ENCODE measurements around the gene PPM1H. TPM values are rescaled to one million over a fixed set of nuclear protein-coding genes. Genes with fewer than 3 reads are reported as not detected.
"Not testable (repeated sequence)": the region's sequence is repeated elsewhere in the genome, so short reads cannot be mapped to it uniquely, and the experiment has no call there.

Gene PPM1H
- polyA plus RNA-seq, 1 of the 3 experiments (the other 2 are of a cell fraction): 0.13 TPM

DNA sequence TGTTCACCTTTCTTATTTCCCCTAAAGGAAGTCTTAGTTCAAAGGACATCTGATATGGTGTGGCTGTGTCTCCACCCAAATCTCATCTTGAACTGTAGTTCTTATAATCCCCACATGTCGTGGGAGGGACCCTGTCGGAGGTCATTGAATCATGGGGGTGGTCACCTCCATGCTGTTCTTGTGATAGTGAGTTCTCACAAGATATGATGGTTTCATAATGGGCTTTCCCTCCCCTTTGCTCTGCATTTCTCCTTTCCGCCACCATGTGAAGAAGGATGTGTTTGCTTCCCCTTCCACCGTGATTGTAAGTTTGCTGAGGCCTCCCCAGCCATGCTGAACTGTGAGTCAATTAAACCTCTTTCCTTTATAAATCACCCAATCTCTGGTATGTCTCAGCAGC lies 123.5 kb downstream of the PPM1H start:
- POLR2A ChIA-PET; H3K4me3 ChIP-seq (ENCODE audit: low read depth in 2 of 2, low read length in 1 of 2); H4K20me1 ChIP-seq (ENCODE audit: insufficient read depth); H3K4me2 ChIP-seq; H3K9ac ChIP-seq; H3K27me3 ChIP-seq (ENCODE audit: insufficient read depth); DNase-seq; H3K27ac ChIP-seq (ENCODE audit: low read depth in 2 of 2, low read length in 1 of 2); H3K4me1 ChIP-seq (ENCODE audit: control insufficient read depth in 1 of 2, insufficient read depth in 2 of 2, low read depth in 1 of 2, low read length in 1 of 2); H3K36me3 ChIP-seq (replicated peaks in 1 of 2; ENCODE audit: control insufficient read depth in 1 of 2, insufficient read depth in 2 of 2, low read length in 1 of 2); H2AFZ ChIP-seq (ENCODE audit: low read depth); H3F3A ChIP-seq (replicated peaks; ENCODE audit: insufficient read depth); H3K9me3 ChIP-seq; H3K79me2 ChIP-seq (ENCODE audit: insufficient read depth); H3K9me2 ChIP-seq: not testable (repeated sequence)
- WGBS (ENCODE audit: low lambda C conversion rate): 86% methylated on average over 4 of the region's 4 CpGs
- CTCF ChIA-PET: interaction anchor here (0.6 to 6.0 kb wide), 4 partner anchors 11 to 375 kb away, joined by 3 to 68 read pairs (median 30); no protein-coding TSS in a partner anchor

DNA sequence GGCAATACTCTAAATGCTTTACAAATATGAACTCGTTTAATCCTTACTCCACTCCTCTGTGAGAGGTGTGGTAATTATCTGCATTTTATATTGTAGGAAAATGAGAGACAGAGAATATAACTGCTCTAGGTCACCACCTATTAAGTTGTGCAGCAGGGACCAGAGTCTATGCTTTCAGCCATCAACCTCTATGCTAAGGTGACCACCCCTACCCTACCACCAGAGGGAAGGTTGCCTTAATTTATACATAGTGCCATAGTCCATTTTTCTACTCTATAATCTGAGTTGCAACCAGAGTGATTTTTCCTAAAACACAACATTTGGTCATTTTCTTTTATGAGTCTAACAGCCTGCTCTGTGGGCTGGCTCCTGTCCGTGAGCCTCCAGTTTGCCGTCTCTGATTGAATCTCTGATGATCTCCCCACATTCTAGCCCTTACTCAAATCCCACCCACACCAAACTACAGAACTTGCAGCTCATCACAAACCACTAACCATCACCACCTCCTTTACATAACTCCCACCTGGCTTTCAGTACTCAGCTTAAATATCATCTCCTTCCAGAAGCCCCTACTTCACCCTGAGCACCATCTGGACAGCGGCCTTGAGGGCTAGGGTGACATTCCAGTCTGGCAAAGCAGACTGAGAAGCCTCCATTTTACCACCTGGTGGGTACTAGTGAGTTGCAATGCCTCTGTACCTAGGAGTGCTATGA lies 126.6 kb downstream of the PPM1H start:
- no peak for DNase-seq
- H3K36me3 ChIP-seq (replicated peaks in 1 of 2; ENCODE audit: control insufficient read depth in 1 of 2, insufficient read depth in 2 of 2, low read length in 1 of 2): no peaks in the 10 kb centered on the region
- no peak overlapping the region for H3K9ac ChIP-seq
- ChIA-PET CTCF (interaction anchor here (1.5 to 6.0 kb wide), 3 partner anchors 9 to 372 kb away, joined by 4 to 55 read pairs (median 6); no protein-coding TSS in a partner anchor), POLR2A (no interaction called here)
- peaks cover 0 to 3% of the 10 kb centered on the region in 2 experiments; a peak in 2 of 4 replicates for H3K4me1 ChIP-seq (ENCODE audit: control insufficient read depth in 1 of 2, insufficient read depth in 2 of 2, low read depth in 1 of 2, low read length in 1 of 2)
- no peaks in the 10 kb centered on the region for H3K9me3 ChIP-seq
- no peaks in the 10 kb centered on the region for H3K79me2 ChIP-seq (ENCODE audit: insufficient read depth)
- no peak overlapping the region for H2AFZ ChIP-seq (ENCODE audit: low read depth)
- H3F3A ChIP-seq (replicated peaks; ENCODE audit: insufficient read depth): no peaks in the 10 kb centered on the region
- no peaks in the 10 kb centered on the region for H3K27me3 ChIP-seq (ENCODE audit: insufficient read depth)
- no peaks in the 10 kb centered on the region for H4K20me1 ChIP-seq (ENCODE audit: insufficient read depth)
- WGBS (ENCODE audit: low lambda C conversion rate): 63% methylated on average over 4 of the region's 4 CpGs
- H3K27ac ChIP-seq (ENCODE audit: low read depth in 2 of 2, low read length in 1 of 2): no peak overlapping the region
- no peak for TF ChIP-seq POLR2AphosphoS5 (IDR thresholded peaks at IDR 0.05; ENCODE audit: low read depth, low read length)
- TF ChIP-seq GABPA (IDR thresholded peaks at IDR 0.05; ENCODE audit: low read depth): no peak
- TF ChIP-seq RXRA (IDR thresholded peaks at IDR 0.05; ENCODE audit: borderline replicate concordance, low read depth): no peak
- no peak for TF ChIP-seq FOXJ3 (CRISPR knock-in tag; IDR thresholded peaks at IDR 0.05)
- TF ChIP-seq NFIC (IDR thresholded peaks at IDR 0.05; ENCODE audit: borderline replicate concordance): no peak
- TF ChIP-seq NRF1 (IDR thresholded peaks at IDR 0.05; ENCODE audit: low read depth, low read length): no peak
- no peak for TF ChIP-seq IRF3 (IDR thresholded peaks at IDR 0.05; ENCODE audit: low read depth, low read length)
- TF ChIP-seq, protein P1, sequence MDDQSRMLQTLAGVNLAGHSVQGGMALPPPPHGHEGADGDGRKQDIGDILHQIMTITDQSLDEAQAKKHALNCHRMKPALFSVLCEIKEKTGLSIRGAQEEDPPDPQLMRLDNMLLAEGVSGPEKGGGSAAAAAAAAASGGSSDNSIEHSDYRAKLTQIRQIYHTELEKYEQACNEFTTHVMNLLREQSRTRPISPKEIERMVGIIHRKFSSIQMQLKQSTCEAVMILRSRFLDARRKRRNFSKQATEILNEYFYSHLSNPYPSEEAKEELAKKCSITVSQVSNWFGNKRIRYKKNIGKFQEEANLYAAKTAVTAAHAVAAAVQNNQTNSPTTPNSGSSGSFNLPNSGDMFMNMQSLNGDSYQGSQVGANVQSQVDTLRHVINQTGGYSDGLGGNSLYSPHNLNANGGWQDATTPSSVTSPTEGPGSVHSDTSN (IDR thresholded peaks at IDR 0.05): no peak
- H3K4me3 ChIP-seq (ENCODE audit: low read depth in 2 of 2, low read length in 1 of 2): no peak overlapping the region
- H3K4me2 ChIP-seq: no peak overlapping the region
- no peaks in the 10 kb centered on the region for H3K9me2 ChIP-seq

DNA sequence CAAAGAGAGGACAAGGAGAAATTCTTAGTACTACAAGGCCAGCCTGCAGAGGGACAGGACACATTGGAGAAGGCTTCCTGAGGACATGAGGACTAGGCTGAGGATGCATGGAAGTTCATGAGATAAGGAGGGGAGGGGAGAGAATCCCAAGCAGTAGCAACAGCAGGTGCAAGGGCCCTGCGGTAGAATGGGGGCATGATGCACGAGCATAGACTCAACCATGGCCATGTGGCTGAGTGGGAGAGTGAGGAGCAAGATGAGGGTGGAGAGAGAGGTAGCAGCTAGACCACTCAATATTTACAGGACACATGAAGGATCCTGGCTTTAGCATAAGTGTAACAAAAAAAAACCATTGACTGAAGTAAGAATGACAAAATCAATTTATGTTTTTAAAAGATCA lies 128.1 kb downstream of the PPM1H start:
- no peak for DNase-seq
- POLR2A ChIA-PET: no interaction called here
- Histone ChIP-seq H3K79me2 (ENCODE audit: insufficient read depth) (no peaks in the 10 kb centered on the region), H3K9ac (no peak overlapping the region), H2AFZ (ENCODE audit: low read depth) (no peak overlapping the region), H3K4me3 (ENCODE audit: low read depth in 2 of 2, low read length in 1 of 2) (no peak overlapping the region), H3K9me2 (no peaks in the 10 kb centered on the region), H3K27me3 (ENCODE audit: insufficient read depth) (no peaks in the 10 kb centered on the region), H3F3A (replicated peaks; ENCODE audit: insufficient read depth) (no peaks in the 10 kb centered on the region), H3K4me2 (no peak overlapping the region), H3K9me3 (no peaks in the 10 kb centered on the region), H3K27ac (ENCODE audit: low read depth in 2 of 2, low read length in 1 of 2) (no peak overlapping the region), H3K36me3 (replicated peaks in 1 of 2; ENCODE audit: control insufficient read depth in 1 of 2, insufficient read depth in 2 of 2, low read length in 1 of 2) (no peaks in the 10 kb centered on the region), H4K20me1 (ENCODE audit: insufficient read depth) (no peaks in the 10 kb centered on the region), H3K4me1 (ENCODE audit: control insufficient read depth in 1 of 2, insufficient read depth in 2 of 2, low read depth in 1 of 2, low read length in 1 of 2) (no peaks in the 10 kb centered on the region)
- TF ChIP-seq, protein P2, sequence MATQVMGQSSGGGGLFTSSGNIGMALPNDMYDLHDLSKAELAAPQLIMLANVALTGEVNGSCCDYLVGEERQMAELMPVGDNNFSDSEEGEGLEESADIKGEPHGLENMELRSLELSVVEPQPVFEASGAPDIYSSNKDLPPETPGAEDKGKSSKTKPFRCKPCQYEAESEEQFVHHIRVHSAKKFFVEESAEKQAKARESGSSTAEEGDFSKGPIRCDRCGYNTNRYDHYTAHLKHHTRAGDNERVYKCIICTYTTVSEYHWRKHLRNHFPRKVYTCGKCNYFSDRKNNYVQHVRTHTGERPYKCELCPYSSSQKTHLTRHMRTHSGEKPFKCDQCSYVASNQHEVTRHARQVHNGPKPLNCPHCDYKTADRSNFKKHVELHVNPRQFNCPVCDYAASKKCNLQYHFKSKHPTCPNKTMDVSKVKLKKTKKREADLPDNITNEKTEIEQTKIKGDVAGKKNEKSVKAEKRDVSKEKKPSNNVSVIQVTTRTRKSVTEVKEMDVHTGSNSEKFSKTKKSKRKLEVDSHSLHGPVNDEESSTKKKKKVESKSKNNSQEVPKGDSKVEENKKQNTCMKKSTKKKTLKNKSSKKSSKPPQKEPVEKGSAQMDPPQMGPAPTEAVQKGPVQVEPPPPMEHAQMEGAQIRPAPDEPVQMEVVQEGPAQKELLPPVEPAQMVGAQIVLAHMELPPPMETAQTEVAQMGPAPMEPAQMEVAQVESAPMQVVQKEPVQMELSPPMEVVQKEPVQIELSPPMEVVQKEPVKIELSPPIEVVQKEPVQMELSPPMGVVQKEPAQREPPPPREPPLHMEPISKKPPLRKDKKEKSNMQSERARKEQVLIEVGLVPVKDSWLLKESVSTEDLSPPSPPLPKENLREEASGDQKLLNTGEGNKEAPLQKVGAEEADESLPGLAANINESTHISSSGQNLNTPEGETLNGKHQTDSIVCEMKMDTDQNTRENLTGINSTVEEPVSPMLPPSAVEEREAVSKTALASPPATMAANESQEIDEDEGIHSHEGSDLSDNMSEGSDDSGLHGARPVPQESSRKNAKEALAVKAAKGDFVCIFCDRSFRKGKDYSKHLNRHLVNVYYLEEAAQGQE (IDR thresholded peaks at IDR 0.05; ENCODE audit: low read depth, low read length): no peak
- TF ChIP-seq POLR2AphosphoS5 (IDR thresholded peaks at IDR 0.05; ENCODE audit: low read depth, low read length) (no peak), FOXJ3 (CRISPR knock-in tag; IDR thresholded peaks at IDR 0.05) (no peak), TAF1 (IDR thresholded peaks at IDR 0.05; ENCODE audit: borderline replicate concordance, low read depth, low read length) (no peak), CHD2 (IDR thresholded peaks at IDR 0.05; ENCODE audit: low read length, partially characterized antibody) (no peak)
- WGBS (ENCODE audit: low lambda C conversion rate): 33% methylated on average over 2 of the region's 2 CpGs
- CTCF ChIA-PET: no interaction called here
